PC-3 (cell line): Measurements from ENCODE around the gene SYNGR3. TPM values are rescaled to one million over a fixed set of nuclear protein-coding genes. Genes with fewer than 3 reads are reported as not detected.
A peak's percentile ranks its signal among the peaks of the same experiment; 100 is the strongest.
"Not testable (repeated sequence)": the region's sequence is repeated elsewhere in the genome, so short reads cannot be mapped to it uniquely, and the experiment has no call there.

ENCODE experiments used
- ATAC-seq: fragments of 200-7000 bp; cut with Tn5 transposase; 2 replicates; pipeline ENCODE4 v1.9.1; 2020; ENCODE audit warnings: mild to moderate bottlenecking, moderate library complexity
- BruUV-seq: library from RNA; stranded (reverse); fragments of 400-500 nt; replicated peaks from 2 replicates; lab custom pipeline; 2021; lab: Mats Ljungman, UMichigan
- CTCF ChIA-PET: fragments of 300-600 bp; sonication (Branson Sonifier 250); formaldehyde crosslinking; loops from one replicate; lab custom pipeline; 2022; ENCODE audit warnings: antibody characterized with exemption; lab: Charles Lee
- POLR2A ChIA-PET: fragments of 300-600 bp; sonication (Branson Sonifier 250); formaldehyde crosslinking; loops from one replicate; lab custom pipeline; 2022; ENCODE audit warnings: antibody characterized with exemption; ENCODE audit not compliant: unreplicated experiment; lab: Charles Lee
- DNase-seq: peaks from one replicate; pipeline ENCODE4 v3.0.0-alpha.2; 2015
- H2AFZ ChIP-seq: fragments of 300-600 bp; sonication (generic); 2 replicates; pipeline ENCODE4 v1.6.0; 2016; ENCODE audit warnings: antibody characterized with exemption, low read length
- H3F3A ChIP-seq: fragments of 300-600 bp; sonication (generic); one replicate; pipeline ENCODE4 v1.6.0; 2017; ENCODE audit warnings: antibody characterized with exemption, low read length, control low read depth, mild to moderate bottlenecking; ENCODE audit not compliant: unreplicated experiment
- H3K27ac ChIP-seq: fragments of 300-600 bp; sonication (generic); 2 replicates; pipeline ENCODE4 v1.5.1; 2016; ENCODE audit warnings: mild to moderate bottlenecking, low read length
- H3K27me3 ChIP-seq: fragments of 300-600 bp; sonication (generic); 2 replicates; pipeline ENCODE4 v1.6.1; 2016; ENCODE audit warnings: low read length, mixed read lengths
- H3K36me3 ChIP-seq: fragments of 300-600 bp; sonication (generic); 2 replicates; pipeline ENCODE4 v1.6.1; 2016; ENCODE audit warnings: low read depth, mixed run types, low read length, mixed read lengths
- H3K4me1 ChIP-seq: fragments of 300-600 bp; sonication (generic); 2 replicates; pipeline ENCODE4 v1.5.1; 2016; ENCODE audit warnings: low read length; ENCODE audit not compliant: insufficient read depth
- H3K4me2 ChIP-seq: fragments of 300-600 bp; sonication (generic); 2 replicates; pipeline ENCODE4 v1.6.0; 2016; ENCODE audit warnings: low read length
- H3K4me3 ChIP-seq: fragments of 300-600 bp; sonication (generic); 2 replicates; pipeline ENCODE4 v1.5.1; 2016; ENCODE audit warnings: mild to moderate bottlenecking, low read length, mixed read lengths
- H3K79me2 ChIP-seq: fragments of 300-600 bp; sonication (generic); 2 replicates; pipeline ENCODE4 v1.6.1; 2017; ENCODE audit warnings: low read length, mixed read lengths
- H3K9ac ChIP-seq: fragments of 300-600 bp; sonication (generic); 2 replicates; pipeline ENCODE4 v1.6.0; 2016; ENCODE audit warnings: mild to moderate bottlenecking, low read length
- H3K9me2 ChIP-seq: fragments of 300-600 bp; sonication (generic); replicated peaks from 2 replicates; pipeline ENCODE4 v1.6.1; 2016; ENCODE audit warnings: mixed run types, low read length, mixed read lengths
- H3K9me3 ChIP-seq: fragments of 300-600 bp; sonication (generic); 2 replicates; pipeline ENCODE4 v1.6.1; 2016; ENCODE audit warnings: low read length, mixed read lengths
- H4K20me1 ChIP-seq: fragments of 300-600 bp; sonication (generic); 2 replicates; pipeline ENCODE4 v1.6.1; 2016; ENCODE audit warnings: low read length, mixed read lengths
- EZH2 ChIP-seq: fragments of 300-600 bp; sonication (generic); IDR thresholded peaks from one replicate; pipeline ENCODE4 v1.6.1; 2017; ENCODE audit warnings: antibody characterized with exemption, mild to moderate bottlenecking, low read length; ENCODE audit not compliant: unreplicated experiment
- EZH2phosphoT487 ChIP-seq: fragments of 300-600 bp; sonication (generic); IDR thresholded peaks from 2 replicates; pipeline ENCODE4 v1.6.1; 2018; ENCODE audit warnings: mild to moderate bottlenecking, antibody characterized with exemption, low read length, borderline replicate concordance
- intact Hi-C: fragments of 100-400 bp; cut with micrococcal nuclease; formaldehyde crosslinking; loops from 2 replicates; pipeline ENCODE4 v1.9.0; 2023
- total RNA-seq: library from RNA; depleted of rRNA; stranded (reverse); fragments of >200 nt; gene quantifications from 2 replicates; pipeline ENCODE4 v1.2.3, GENCODE V29; 2014
- TF ChIP-seq, protein P1 (sequence below): fragments of 300-600 bp; sonication (generic); conservative IDR thresholded peaks from 2 replicates; pipeline ENCODE4 v1.5.1; 2017; ENCODE audit warnings: antibody characterized with exemption, low read depth, mild to moderate bottlenecking, low read length

Gene SYNGR3
- total RNA-seq, 1 experiment from 2014 or later, result 1.5 TPM

DNA sequence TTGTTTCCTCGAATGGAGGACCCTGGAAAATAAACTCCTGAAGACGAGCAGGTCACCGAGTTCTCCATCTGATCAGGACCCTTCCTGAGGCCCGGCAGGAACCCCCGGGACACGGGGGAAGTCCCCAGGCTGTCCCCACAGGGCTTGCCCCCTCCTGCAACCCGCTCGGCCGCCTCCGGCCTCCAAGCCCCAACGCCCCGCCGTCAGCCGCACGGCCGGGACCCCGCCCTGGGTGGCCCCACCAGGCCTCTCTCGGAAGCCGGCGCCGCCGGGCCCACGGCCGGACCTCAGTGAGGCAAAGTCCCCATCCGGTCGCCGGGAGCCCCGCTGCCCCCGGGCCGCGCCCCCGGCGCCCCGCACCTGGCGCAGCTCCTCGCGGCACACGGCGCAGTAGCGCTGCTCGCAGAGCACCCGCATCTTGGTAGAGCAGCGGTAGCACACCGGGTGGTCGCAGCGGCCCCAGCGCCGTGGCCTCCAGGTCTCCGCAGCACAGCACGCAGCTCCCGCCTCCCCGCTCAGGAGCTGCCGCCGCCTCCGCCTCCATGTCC lies 19.5 kb downstream of the SYNGR3 start:
- Histone ChIP-seq H3F3A (no peaks in the 10 kb centered on the region), H3K79me2 (peaks cover 61% of the 10 kb centered on the region), H3K27me3 (no peaks in the 10 kb centered on the region), H3K27ac (peak overlapping the region; percentile 64), H3K9me2 (no peaks in the 10 kb centered on the region), H2AFZ (no peak overlapping the region), H3K4me3 (peak overlapping the region; percentile 94), H3K9ac (peak overlapping the region; percentile 97), H3K9me3 (no peaks in the 10 kb centered on the region), H3K4me2 (peak overlapping the region; percentile 91), H3K4me1 (peaks cover 25% of the 10 kb centered on the region), H4K20me1 (peaks cover 24% of the 10 kb centered on the region), H3K36me3 (peaks cover 3% of the 10 kb centered on the region; the same call in 1 of the 2 replicates)
- DNase-seq (no peak), ATAC-seq (peak; percentile 3; the same call in 1 of the 2 replicates)
- no peak for TF ChIP-seq EZH2
- no peak for TF ChIP-seq EZH2phosphoT487
- TF ChIP-seq, protein P1, sequence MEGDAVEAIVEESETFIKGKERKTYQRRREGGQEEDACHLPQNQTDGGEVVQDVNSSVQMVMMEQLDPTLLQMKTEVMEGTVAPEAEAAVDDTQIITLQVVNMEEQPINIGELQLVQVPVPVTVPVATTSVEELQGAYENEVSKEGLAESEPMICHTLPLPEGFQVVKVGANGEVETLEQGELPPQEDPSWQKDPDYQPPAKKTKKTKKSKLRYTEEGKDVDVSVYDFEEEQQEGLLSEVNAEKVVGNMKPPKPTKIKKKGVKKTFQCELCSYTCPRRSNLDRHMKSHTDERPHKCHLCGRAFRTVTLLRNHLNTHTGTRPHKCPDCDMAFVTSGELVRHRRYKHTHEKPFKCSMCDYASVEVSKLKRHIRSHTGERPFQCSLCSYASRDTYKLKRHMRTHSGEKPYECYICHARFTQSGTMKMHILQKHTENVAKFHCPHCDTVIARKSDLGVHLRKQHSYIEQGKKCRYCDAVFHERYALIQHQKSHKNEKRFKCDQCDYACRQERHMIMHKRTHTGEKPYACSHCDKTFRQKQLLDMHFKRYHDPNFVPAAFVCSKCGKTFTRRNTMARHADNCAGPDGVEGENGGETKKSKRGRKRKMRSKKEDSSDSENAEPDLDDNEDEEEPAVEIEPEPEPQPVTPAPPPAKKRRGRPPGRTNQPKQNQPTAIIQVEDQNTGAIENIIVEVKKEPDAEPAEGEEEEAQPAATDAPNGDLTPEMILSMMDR, result no peak
- BruUV-seq, result no TSS peak
- ChIA-PET POLR2A (no interaction called here), CTCF (no interaction called here)
- intact Hi-C loops, result no loop called here

DNA sequence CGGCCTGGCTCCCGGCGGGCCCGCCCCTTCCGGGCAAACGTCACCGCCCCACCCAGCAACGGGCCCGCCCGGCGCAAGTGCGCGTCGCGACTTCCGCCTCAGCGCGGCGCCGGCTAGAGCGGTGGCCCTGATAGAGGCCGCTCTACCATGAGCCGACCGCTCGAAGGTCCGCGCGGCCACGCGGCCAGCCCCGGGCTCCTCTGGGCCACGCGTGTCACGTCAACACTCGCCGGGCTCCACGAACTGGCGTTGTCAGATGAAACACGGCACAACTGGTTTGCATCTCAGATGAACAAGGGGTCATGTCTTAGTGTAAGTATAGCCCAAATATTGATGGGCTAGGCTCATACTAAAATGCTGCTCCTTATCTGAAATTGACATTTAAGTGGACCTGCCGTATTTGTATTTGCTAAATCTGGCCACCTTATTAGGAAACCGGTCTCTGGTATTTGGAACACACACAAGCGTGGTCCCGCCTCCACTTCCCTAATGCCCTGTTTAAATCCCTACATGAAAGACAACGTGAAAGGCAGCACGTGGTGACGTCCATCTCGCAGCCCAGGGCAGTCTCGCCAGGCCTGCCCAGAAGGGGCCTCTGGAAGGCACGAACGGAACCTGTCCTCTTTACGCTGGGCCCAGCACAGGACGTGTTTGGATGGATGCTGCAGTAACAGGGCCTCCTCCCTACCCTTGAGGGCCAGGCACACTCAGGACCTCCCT lies 20.2 kb downstream of the SYNGR3 start, which contains the start of gene ZNF598:
TSS of gene ZNF598 (minus strand) at position 31 of the 720 bp plus-strand sequence.
- Histone ChIP-seq H3K79me2 (peaks cover 54% of the 10 kb centered on the region), H3K27me3 (no peaks in the 10 kb centered on the region), H3K9me3 (no peaks in the 10 kb centered on the region), H4K20me1 (peaks cover 22% of the 10 kb centered on the region), H3K4me1 (peaks cover 26% of the 10 kb centered on the region), H3K36me3 (peaks cover 3% of the 10 kb centered on the region; the same call in 1 of the 2 replicates), H3K9me2 (no peaks in the 10 kb centered on the region), H2AFZ (peak within 1 kb of the TSS; percentile 42), H3K4me2 (peak within 1 kb of the TSS; percentile 92), H3K9ac (peak within 1 kb of the TSS; percentile 97), H3F3A (no peaks in the 10 kb centered on the region), H3K4me3 (peak within 1 kb of the TSS; percentile 94), H3K27ac (peak within 1 kb of the TSS; percentile 77)
- CTCF ChIA-PET, result no interaction called here
- TSS peak; percentile 83 for BruUV-seq
- peak; percentile 83 for DNase-seq
- peak; percentile 81 for ATAC-seq
- POLR2A ChIA-PET, result no interaction called here
- intact Hi-C loops, result no loop called here
- TF ChIP-seq EZH2phosphoT487 (no peak), EZH2 (no peak)

DNA sequence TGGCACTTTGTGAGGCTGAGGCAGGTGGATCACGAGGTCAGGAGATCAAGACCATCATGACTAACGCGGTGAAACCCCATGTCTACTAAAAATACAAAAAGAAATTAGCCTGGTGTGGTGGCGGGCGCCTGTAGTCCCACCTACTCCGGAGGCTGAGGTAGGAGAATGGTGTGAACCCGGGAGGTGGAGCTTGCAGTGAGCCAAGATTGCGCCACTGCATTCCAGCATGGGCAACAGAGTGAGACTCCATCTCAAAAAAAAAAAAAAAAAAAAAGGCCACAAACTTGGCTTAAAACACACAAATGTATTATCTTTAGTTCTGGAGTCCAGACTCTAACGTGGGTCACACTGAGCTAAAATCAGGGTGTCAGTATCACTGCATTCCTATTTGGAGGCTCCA lies 22.0 kb downstream of the SYNGR3 start:
- H3K4me3 ChIP-seq, ATAC-seq, H3K27me3 ChIP-seq, H3F3A ChIP-seq, BruUV-seq, H3K27ac ChIP-seq, CTCF ChIA-PET, POLR2A ChIA-PET, DNase-seq, H3K36me3 ChIP-seq, H3K9ac ChIP-seq, H3K4me2 ChIP-seq, H2AFZ ChIP-seq, H3K9me2 ChIP-seq, intact Hi-C loops, H3K9me3 ChIP-seq: not testable (repeated sequence)
- H4K20me1 ChIP-seq, result peaks cover 12% of the 10 kb centered on the region
- peaks cover 36% of the 10 kb centered on the region for H3K79me2 ChIP-seq
- H3K4me1 ChIP-seq, result peaks cover 35% of the 10 kb centered on the region
